ENCODE results near the gene CALR3. TPM values are rescaled to one million over a fixed set of nuclear protein-coding genes. Genes with fewer than 3 reads are reported as not detected.

CALR3 gene
- total and polyA plus RNA-seq, 10 of the 15 experiments (the other 5 are each of a cell fraction or from before 2014, with no cell fraction given), result 0.05 to 0.45 (median 0.12) TPM; not detected in 2

GRCh38 chr19:16472992-16473391 is 23.0 kb downstream of the CALR3 start:
- whole genome bisulfite sequencing (ENCODE audit: insufficient coverage, insufficient replicate concordance, low lambda C conversion rate, missing lambda C conversion rate), result 96% methylated on average over 2 of the region's 2 CpGs
- ChIA-PET RAD21 (ENCODE audit: unreplicated experiment) (no interaction called here), POLR2A (interaction anchor here (0.6 kb wide), 2 partner anchors 14 to 20 kb away, joined by 3 read pairs; no protein-coding TSS in a partner anchor), SMC1A (ENCODE audit: uncharacterized antibody, unreplicated experiment) (interaction anchor here (1.0 kb wide), 1 partner anchor 11 kb away, joined by 3 read pairs; no protein-coding TSS in a partner anchor), CTCF (interaction anchor here (0.7 kb wide), 1 partner anchor 12 kb away, joined by 3 read pairs; no protein-coding TSS in a partner anchor)
- in situ Hi-C loops (cut with MboI) (no loop called here), intact Hi-C loops (cut with micrococcal nuclease; ENCODE audit: unreplicated experiment) (no loop called here)
- no peak for ATAC-seq
- no peak for DNase-seq (ENCODE audit: low read depth, low spot score)
- Histone ChIP-seq H2AFZ (ENCODE audit: control insufficient read depth, low read depth, low read length) (no peak overlapping the region), H3K79me2 (ENCODE audit: control insufficient read depth, insufficient read depth, low read length) (peaks cover 37% of the 10 kb centered on the region), H3K27me3 (replicated peaks in 1 of 2; ENCODE audit: control insufficient read depth in 2 of 2, insufficient read depth in 2 of 2, low read length in 1 of 2) (no peaks in the 10 kb centered on the region), H3K9ac (ENCODE audit: control insufficient read depth, insufficient read depth, low read length) (no peak overlapping the region), H4K20me1 (ENCODE audit: control insufficient read depth, insufficient read depth) (peaks cover 4% of the 10 kb centered on the region; the same call in 1 of the 2 replicates), H3K36me3 (ENCODE audit: control insufficient read depth in 2 of 2, insufficient read depth in 2 of 2, low read length in 1 of 2) (no peaks in the 10 kb centered on the region; a peak in 1 of 4 replicates), H3K4me1 (ENCODE audit: control insufficient read depth, insufficient read depth, low read length) (peaks cover 8% of the 10 kb centered on the region; the same call in 1 of the 2 replicates), H3K27ac (ENCODE audit: control insufficient read depth, insufficient read depth) (no peak overlapping the region), H3K9me3 (replicated peaks; ENCODE audit: control insufficient read depth, insufficient read depth, low read length) (no peaks in the 10 kb centered on the region; the same call in 2 of the 3 replicates), H3K4me2 (ENCODE audit: control insufficient read depth, insufficient read depth) (no peak overlapping the region), H3K4me3 (no peak overlapping the region)
- no TSS peak for BruUV-seq (replicated peaks)
- TF ChIP-seq KDM1A (IDR thresholded peaks at IDR 0.05; ENCODE audit: borderline replicate concordance) (no peak), KAT2A (conservative IDR thresholded peaks at IDR 0.05; ENCODE audit: control insufficient read depth, low read depth, low read length) (no peak), ZNF384 (IDR thresholded peaks at IDR 0.05; ENCODE audit: borderline replicate concordance, low read depth, low read length) (no peak), CEBPZ (IDR thresholded peaks at IDR 0.05; ENCODE audit: low read depth, low read length) (no peak), CHD4 (IDR thresholded peaks at IDR 0.05) (no peak), MAX (IDR thresholded peaks at IDR 0.05; ENCODE audit: low read depth, low read length) (no peak), TBL1XR1 (IDR thresholded peaks at IDR 0.05; ENCODE audit: low read depth, low read length) (no peak), JUND (IDR thresholded peaks at IDR 0.05; ENCODE audit: low read depth, low read length) (no peak), TCF7 (IDR thresholded peaks at IDR 0.05; ENCODE audit: borderline replicate concordance) (no peak), ZNF217 (IDR thresholded peaks at IDR 0.05) (no peak), BRCA1 (IDR thresholded peaks at IDR 0.05; ENCODE audit: low read depth, low read length) (no peak), NFIC (IDR thresholded peaks at IDR 0.05; ENCODE audit: low read depth, low read length) (no peak), SIN3A (IDR thresholded peaks at IDR 0.05; ENCODE audit: low read depth, low read length) (no peak), IKZF2 (IDR thresholded peaks at IDR 0.05) (no peak), HDGF (IDR thresholded peaks at IDR 0.05) (no peak)
- TF ChIP-seq, protein P1, sequence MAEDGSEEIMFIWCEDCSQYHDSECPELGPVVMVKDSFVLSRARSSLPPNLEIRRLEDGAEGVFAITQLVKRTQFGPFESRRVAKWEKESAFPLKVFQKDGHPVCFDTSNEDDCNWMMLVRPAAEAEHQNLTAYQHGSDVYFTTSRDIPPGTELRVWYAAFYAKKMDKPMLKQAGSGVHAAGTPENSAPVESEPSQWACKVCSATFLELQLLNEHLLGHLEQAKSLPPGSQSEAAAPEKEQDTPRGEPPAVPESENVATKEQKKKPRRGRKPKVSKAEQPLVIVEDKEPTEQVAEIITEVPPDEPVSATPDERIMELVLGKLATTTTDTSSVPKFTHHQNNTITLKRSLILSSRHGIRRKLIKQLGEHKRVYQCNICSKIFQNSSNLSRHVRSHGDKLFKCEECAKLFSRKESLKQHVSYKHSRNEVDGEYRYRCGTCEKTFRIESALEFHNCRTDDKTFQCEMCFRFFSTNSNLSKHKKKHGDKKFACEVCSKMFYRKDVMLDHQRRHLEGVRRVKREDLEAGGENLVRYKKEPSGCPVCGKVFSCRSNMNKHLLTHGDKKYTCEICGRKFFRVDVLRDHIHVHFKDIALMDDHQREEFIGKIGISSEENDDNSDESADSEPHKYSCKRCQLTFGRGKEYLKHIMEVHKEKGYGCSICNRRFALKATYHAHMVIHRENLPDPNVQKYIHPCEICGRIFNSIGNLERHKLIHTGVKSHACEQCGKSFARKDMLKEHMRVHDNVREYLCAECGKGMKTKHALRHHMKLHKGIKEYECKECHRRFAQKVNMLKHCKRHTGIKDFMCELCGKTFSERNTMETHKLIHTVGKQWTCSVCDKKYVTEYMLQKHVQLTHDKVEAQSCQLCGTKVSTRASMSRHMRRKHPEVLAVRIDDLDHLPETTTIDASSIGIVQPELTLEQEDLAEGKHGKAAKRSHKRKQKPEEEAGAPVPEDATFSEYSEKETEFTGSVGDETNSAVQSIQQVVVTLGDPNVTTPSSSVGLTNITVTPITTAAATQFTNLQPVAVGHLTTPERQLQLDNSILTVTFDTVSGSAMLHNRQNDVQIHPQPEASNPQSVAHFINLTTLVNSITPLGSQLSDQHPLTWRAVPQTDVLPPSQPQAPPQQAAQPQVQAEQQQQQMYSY (CRISPR knock-in tag; IDR thresholded peaks at IDR 0.05), result no peak
- no peak for FAIRE-seq

Data from GM12878 (cell line).